HG03108 (cell line): ENCODE measurements around the gene KRT86.
"Not testable (repeated sequence)": the region's sequence is repeated elsewhere in the genome, so short reads cannot be mapped to it uniquely, and the experiment has no call there.

Experiments
- ATAC-seq: cut with Tn5 transposase; IDR thresholded peaks from one replicate; pipeline ENCODE4 v1.9.1; 2021; ENCODE audit warnings: moderate library complexity; ENCODE audit not compliant: unreplicated experiment

KRT86 gene

DNA sequence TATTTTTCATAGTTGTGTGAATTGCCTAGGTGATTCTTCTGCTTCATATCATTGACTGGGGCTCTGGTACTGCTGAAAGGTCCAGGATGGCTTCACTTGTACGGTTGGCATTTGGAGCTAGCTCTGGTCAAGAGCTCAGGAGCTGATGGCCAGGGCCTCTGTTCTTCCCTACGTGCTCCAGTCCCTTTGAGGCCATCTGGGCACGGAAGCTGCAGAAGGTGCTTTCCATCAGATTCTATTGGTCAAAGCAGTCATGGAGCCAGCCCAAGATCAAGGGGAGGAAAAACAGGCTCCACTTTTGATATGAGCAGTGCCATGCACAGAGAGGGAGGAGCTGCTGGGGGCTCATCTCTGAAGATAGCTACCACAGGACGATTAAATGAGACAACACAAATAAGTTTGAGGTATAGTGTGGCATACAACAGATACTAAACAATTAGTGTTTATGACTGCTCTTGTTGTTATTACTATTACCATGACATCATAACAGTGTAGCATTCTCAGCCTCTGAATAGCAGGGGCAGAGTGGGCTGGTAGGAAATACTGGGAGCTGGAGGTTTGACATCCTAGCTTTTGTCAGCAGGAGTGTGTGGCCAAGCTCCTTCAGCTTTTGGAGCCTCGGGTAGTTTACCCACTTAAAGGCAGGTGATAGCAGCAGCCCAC lies 36.3 kb downstream of the KRT86 start:
- ATAC-seq = no peak

DNA sequence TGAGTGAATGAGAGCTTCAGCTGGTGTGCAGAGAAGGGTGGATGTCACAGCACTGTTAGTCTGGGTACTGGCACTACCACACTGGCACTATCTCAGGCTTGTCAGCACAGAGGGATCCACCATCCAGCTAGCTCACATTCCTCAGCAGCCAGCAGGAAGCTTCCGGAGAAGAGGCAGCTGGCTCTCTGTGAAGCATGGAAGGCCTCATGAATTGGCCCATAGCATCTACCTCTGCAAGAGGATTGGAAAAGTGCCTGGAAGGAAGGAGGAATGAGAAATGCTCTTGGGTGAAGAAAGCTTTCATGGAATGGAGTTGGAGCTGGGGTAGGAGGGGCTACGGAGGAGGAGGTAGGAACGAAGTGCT lies 36.8 kb downstream of the KRT86 start:
- ATAC-seq = no peak

DNA sequence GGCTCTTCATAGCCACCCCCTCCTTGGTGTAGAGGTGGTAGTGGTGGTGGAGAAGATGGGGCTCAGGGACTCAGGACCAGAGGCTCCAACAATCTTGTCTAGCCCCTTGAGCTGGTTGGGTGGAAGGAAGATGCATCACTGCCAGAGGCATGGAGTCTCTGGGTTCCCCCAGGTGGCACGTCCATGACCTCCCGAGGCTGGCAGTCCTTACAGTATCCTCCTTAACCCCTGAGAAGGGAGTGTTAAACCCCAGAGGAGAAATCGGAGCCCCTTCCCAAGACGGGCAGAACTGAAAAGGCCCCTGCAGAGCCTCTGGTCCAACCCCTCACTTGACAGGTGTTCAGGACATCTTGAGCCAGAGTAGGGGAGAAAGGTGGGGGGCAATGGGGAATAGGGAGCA lies 37.6 kb downstream of the KRT86 start:
- ATAC-seq = no peak

DNA sequence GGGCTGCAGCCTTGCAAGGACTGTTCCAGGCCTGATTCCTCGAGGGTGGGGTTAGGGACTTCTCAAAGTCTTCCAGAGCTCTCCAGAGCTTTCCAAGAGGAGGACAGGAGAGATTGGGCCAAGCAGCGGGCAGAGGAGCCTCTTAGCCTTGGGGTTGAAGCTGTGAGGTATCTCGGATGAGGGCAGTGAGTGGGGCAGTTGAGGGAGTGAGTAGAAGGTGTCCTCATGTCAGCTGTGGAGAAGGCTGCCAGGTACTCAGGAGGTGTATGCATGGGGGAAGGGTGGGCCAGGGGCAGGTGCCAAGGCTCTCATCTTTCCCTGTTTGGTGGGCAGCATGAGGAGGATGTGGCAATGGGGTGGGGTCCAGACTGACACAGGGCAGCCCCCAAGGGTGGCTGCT lies 39.0 kb downstream of the KRT86 start:
- ATAC-seq = no peak

DNA sequence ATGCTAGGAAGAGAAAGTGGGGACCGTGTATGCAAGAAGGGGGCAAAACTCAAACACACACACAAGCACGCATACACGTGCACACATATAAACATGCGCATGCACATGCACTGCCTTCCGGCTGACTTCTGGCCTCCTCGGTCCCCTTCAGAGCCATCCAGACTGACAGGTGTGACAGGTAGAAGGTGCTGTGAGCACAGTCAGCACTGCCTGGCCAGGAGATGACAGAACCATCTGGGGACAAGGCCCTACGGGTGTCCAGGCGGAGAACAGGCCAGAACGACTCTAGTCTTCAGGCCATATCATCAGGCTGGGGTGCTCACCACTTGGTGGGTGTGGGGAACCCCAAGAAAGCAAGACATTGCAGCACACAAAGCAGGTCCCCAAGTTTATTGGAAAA lies 39.5 kb downstream of the KRT86 start:
- no peak for ATAC-seq

DNA sequence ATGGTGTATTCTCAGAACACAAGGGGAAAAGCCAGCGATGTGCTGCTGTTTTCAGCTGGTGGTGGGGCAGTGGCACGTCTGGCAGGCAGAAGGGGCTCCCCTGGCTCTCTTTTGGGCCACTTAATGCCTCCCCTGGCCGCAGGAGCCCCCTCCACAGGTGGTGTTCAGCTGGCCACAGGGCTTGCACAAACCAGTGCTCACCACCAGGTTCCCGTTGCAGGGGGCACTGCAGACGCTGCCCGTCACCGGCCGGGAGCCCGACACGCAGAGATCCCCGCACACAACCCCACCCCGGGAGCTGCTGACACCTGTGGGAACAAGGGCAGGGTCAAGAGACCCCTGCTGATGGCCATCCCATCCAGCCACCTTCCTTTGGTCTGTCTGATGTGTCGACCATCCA lies 40.1 kb downstream of the KRT86 start:
- no peak for ATAC-seq

DNA sequence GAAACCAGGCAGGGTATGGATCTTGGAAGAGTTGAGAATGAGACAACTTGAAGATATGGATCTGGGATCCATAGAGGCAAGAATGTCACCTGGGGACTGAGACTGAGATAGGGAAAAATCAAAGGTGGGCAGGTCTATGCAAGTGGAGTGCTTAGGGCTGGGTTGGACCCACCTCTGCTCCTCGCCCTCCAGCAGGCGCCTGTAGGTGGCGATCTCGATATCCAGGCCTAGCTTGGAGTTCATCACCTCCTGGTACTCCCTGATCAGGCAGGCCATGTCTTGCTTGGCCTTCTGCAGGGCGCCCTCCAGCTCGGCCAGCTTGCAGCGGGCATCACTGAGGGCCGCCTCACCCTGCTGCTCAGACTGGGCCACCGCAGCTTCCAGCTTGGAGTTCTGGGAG lies 41.3 kb downstream of the KRT86 start:
- not testable (repeated sequence) for ATAC-seq

DNA sequence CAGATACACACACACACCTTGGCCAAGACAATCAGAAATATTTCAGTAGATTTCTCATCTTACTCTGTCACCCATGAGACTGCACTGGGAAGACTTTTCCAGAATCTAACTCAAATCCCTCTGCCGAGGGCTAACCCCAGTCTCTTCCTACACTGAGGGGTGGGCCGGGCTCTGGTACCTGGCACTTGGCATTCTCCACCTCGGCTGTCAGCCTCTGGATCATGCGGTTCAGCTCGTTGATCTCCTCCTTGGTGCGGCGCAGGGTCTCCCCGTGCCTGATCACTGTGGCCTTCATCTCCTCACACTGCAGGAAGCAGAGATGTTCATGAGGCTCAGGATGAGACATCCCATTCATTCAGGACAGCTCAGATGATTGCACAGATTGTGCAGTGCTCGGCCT lies 41.8 kb downstream of the KRT86 start:
- no peak for ATAC-seq

DNA sequence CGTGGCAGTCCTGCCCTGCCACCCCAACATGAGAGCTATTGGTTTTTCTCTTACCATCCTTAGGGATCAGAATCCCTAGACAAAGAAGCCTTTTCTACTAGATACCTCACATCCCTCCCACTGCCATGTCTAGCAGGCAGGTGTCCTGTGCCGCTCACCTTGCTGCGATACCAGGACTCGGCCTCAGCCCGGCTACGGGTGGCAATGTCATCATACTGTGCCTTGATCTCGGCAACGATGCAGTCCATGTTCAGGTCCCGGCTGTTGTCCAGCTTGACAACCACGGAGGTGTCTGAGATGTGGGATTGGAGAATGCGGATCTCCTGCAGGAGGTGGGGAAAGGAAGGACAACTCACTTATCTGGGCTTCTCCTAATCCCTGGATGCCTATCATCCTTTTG lies 42.3 kb downstream of the KRT86 start:
- ATAC-seq = no peak

DNA sequence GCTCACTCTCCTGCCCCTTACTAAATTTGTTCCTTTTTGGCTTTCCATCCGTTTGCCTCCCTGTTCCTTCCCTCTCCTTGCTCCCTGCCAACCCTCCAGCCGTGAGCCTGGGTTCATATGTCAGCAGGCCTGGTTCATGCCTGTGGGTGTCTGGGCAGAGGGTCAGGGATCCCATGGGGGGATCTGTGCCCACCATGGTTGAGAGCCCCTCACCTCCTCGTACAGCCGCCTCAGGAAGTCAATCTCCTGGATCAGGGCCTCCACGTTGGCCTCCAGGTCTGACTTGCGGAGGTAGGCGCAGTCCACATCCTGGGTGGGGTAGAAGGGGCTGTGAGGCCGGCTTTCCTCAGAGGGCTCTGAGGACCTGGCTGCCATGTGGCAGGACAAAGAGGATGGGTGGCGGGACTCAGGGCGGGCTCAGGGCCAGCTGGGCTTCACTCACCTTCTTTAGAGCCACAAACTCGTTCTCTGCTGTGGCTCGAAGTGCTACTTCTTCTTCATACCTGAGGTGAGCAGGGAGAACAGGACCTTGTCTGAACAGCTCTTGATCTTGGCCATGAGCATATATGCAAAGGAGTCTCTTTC lies 43.1 kb downstream of the KRT86 start:
- no peak for ATAC-seq

DNA sequence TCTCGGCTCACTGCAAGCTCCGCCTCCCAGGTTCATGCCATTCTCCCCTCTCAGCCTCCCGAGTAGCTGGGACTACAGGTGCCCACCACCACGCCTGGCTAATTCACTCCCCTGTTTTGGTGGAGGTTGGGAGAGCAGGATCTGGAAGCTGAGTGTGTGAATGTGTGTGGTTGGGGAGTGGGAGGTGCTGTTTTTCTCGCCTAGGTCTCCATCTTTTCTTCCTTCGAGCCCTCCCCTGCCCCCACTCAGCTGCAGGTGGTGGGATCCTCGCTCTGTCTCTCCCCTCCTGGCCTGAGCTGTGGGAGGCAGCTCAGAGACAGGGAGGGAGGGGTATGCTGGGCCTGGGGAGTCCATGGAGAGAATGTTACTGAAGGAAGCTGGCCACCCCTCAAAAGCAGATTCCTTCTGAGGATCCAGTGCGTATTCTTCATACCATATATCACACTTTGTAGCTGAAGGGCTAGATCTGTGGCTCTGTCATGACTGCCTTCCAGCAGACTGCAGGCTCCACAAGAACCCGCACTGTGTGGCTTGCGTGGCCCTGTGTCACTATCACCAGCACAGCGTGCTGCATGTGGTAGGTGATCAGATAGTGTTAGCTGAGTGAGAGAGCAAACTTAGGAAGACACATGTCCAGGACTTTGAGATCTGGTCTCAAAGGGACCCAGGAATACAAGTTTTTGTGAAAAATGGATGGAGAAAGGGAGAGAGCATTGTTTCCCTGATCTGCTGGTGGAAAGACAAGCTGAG lies 44.0 kb downstream of the KRT86 start:
- no peak for ATAC-seq

DNA sequence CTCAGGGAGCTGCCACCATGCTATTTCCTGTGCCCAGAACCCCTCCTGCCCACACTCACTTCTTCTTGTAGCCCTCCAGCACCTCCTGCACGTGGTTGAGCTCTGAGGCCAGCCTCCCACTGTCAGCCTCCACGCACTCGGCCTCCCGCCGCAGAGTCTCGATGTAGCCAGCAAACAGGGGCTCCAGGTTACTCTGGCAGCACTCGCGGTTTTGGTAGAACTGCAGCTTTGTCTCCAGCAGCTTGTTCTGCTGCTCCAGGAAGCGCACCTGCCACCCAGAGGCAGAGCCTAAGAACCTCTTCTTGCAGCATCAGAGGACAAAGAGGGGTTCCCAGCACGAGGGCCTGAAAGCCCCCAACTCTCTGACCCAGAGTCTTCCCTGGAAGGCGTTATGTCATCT lies 44.7 kb downstream of the KRT86 start:
- no peak for ATAC-seq

DNA sequence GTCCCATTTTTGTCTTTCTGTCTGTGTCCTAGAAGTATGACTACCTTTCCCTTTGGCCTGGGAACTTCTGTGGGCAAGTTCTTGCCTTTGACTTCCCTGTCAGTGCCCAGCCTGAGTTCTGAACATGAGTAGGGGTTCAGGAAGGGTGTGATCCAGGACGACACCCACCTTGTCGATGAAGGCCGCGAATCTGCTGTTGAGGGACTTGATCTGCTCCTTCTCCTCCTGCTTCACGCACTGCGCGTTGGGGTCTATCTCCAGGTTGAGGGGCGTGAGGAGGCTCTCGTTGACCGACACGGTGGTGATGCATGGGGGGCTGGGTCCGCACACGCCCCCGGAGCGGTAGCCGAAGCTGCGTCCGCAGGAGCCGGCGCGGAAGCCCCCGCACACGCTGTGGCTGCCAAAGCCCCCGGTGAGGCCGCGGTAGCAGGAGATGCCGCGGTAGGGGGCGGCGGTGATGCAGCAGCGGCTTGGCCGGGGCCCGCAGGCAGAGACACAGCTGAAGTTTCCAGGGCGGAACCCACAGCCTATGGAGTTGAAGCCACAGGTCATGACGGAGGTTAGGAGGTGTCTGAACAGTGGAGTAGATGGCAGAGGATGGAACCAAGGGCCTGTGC lies 46.4 kb downstream of the KRT86 start, which contains the start of gene KRT83:
Gene KRT83, minus strand, starts transcription at position 615 of the 617 bp plus-strand sequence. Its CDS starts 63 bp downstream, at position 552.
- no peak for ATAC-seq

DNA sequence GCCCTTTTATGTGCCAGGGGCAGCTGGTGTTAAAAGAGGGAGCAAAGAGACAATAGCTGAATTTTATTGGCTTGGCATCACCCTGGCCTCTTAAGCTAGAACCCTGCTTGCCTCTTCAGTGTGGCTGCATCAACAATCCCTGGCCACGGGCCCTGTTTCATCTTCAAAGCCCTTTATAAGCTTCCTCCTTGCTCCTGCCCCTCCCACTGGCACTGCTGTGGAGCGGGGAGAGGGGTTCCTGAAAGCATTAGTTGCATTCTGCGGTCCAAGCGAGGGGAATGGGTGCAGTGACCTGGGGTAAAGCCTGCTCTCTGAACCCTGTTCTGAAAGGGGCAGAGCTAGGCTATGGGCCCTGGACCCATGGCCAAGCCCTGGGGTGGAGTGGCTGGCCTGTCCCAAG lies 47.0 kb downstream of the KRT86 start:
- no peak for ATAC-seq

DNA sequence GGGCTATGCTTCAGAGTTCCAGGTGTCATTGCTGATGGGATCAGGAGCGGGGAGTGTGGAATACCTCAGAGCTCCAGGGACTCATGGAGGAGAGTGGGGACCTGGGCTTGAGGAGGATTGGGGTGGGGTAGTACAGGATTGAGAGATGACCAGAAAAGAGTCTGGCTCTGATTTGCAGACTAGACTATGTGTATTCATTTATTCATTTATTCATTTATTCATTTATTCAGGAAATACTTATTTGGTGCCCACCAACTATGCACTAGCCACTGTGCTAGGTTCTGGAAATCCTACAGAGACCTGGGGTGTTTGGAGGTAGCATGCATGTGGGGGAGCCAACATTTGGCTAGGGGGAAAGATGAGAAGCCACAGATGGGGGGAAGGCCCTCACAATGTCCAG lies 47.6 kb downstream of the KRT86 start:
- ATAC-seq = no peak

DNA sequence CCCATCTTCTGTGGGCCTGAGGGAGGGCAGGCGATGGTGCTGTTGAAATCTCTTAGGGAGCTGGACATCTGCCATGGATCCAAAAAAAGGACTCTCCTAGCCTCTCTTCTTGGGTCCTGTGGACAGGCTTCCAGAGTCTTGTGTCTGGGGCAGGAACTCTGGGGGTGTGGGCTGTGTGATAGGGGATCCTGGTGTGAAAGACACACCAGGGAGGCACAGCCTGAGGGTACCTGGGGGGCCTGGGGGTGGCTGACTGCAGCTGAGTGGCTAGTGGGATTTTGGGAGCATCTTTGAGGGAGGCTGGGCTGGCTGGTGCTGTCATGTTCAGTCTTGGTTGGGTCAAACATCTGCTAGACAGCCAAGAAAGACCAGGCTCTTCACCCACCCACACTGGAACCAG lies 48.6 kb downstream of the KRT86 start:
- no peak for ATAC-seq

DNA sequence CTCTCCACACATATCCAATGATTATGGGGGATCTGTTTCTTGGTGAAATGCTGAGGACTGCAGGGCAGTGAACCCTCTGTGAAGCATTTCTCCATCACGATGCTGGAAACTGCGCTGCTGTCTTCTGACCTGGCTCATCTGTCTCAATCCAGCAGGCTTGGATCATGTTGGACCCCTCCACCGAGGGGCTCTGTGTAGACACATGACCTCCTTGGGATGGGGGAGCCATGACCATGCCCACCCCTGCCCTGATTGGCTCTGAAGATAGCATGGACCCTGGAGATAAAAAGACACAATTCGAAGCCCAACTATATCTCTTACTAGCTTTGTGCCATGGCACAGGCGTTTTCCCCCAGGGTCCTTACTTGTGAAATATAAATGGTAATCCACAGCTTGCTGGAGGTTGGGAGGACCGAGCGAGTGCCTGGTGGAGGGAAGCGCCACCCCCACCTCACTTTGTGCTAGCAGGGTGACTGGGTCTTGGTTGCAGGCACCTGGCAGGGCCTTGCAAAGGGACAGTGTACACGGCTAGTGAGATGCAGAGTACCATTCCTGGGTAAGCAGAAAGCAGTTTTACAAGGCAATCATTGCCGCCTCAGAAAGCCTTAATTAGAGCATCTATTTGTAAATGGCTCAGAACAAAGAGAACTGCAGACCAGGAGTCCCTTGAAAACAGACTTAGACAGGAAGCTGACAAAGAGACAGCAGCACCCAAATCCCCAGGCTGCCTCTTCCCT lies 49.1 kb downstream of the KRT86 start:
- no peak for ATAC-seq

DNA sequence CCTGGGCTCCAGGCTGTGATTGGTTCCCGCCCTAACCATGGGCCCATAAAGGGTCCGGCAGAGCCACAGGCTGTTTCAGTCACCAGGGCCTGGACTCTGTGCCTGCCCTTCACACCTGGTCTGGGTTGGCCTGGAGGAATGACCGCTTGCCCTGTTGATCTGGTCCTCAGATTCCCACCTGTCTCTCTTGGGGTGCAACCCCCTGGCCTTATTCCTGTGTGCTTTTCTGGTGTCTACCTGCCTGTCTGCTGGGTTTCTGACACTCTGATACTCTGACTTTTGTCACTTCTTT lies 49.7 kb downstream of the KRT86 start:
- ATAC-seq = no peak

DNA sequence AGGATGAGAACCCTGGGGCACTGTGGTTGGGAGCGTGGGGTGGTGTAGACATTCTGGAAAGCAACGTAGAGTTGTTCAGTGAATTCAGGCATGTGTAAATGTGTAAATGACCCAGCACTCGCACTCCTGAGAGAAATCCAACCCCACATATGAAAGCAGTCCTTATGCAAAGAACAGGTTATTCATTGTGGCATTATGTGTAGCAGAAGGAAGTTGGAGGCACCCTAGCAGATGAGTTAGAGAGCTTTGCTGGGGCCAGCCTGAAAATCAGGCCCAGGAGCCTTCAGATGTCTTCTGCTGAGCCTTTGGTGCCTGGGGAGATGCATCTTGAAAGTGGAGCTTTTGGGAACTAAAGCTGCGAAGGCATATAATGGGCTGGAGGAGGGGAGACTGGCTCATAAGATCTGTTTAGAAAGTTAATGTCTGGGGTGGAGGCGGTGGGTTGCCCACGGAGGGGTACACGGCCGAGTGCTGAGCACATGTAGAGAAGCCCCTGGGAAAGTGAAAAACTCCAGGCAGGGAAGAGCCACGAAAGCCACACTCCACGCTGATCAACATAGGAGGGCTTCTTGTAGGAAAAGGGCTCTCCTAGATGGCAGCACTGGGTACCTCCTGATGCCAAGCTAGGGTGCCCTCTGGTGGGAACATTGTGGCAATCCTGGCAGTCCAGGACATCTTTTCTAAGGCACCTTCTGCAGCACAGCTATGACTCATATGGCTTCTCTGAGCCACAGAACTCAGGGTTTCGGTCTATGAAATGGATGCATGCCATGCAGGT lies 52.8 kb downstream of the KRT86 start:
- peak; percentile 83 for ATAC-seq

DNA sequence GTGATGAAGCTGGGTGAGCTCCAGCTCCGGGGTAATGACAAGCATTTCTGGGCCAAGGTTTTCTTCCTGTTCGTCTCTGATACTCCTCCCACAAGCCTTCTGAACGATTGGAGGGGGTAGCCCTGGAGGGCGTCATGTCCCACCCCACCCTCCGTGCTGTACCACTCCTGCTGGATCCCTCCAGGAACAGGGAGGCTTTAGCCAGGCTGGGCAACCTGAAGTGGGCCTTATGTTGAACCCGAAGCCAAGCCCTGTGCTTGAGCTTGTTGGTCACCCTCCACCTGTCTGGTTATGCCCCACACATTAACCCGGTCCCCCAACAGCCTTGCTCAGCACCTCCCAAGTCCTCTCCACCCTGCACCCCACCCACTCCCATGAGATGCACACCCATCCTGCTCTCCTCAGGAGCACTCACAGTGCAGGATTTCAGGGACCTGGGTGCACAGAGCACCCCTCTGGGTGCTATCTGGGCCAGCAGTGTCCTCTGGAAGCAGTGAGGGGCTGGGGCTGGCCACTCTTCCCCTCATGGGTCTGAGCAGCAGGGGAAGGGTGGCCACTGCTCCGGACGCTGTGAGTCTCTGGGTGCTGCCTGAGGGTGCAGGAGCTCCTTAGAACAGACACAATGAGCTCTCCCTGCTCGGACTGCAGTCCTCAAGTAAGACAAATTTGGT lies 53.5 kb downstream of the KRT86 start:
- ATAC-seq = no peak
